ENCODE results near the gene ANKRD11. TPM values are rescaled to one million over a fixed set of nuclear protein-coding genes. Genes with fewer than 3 reads are reported as not detected.
"Not testable (repeated sequence)": the region's sequence is repeated elsewhere in the genome, so short reads cannot be mapped to it uniquely, and the experiment has no call there.

The ANKRD11 gene
- total RNA-seq, 1 donor: 97.4 TPM

DNA sequence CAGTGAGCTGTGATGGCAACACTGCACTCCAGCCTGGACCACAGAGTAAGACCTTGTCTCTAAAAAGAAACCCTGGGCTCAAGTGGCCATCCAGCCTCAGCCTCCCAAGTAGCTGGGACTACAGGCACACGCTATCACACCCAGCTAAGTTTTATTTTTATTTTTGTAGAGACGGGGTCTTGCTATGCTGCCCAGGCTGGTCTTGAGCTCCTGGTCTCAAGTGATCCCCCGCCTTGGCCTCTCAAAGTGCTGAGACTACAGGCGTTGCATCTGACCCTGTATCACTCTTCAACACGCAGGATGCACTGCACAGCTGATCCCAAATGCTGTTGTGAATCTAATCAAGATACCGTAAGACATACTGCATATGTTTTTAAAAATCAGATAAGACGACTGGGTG, 23.0 kb downstream of the ANKRD11 start:
- TF ChIP-seq, protein P1, sequence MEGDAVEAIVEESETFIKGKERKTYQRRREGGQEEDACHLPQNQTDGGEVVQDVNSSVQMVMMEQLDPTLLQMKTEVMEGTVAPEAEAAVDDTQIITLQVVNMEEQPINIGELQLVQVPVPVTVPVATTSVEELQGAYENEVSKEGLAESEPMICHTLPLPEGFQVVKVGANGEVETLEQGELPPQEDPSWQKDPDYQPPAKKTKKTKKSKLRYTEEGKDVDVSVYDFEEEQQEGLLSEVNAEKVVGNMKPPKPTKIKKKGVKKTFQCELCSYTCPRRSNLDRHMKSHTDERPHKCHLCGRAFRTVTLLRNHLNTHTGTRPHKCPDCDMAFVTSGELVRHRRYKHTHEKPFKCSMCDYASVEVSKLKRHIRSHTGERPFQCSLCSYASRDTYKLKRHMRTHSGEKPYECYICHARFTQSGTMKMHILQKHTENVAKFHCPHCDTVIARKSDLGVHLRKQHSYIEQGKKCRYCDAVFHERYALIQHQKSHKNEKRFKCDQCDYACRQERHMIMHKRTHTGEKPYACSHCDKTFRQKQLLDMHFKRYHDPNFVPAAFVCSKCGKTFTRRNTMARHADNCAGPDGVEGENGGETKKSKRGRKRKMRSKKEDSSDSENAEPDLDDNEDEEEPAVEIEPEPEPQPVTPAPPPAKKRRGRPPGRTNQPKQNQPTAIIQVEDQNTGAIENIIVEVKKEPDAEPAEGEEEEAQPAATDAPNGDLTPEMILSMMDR (IDR thresholded peaks at IDR 0.05; ENCODE audit: extremely low read depth, low read depth, low read length): no peak
- Histone ChIP-seq H3K4me3 (ENCODE audit: insufficient read depth, low read length) (no peak overlapping the region), H3K4me1 (ENCODE audit: insufficient read depth, low read length) (peaks cover 10% of the 10 kb centered on the region), H3K79me2 (ENCODE audit: insufficient read depth, low read length) (peaks cover 93% of the 10 kb centered on the region), H2AFZ (ENCODE audit: low read length) (no peak overlapping the region), H3K27me3 (ENCODE audit: insufficient read depth, low read length) (no peaks in the 10 kb centered on the region), H3K9me3 (ENCODE audit: low read depth, low read length) (no peaks in the 10 kb centered on the region), H4K20me1 (ENCODE audit: insufficient read depth, low read length) (peaks cover 72% of the 10 kb centered on the region), H3K27ac (ENCODE audit: low read depth, low read length) (no peak overlapping the region), H3K4me2 (ENCODE audit: insufficient read depth, low read length) (no peak overlapping the region), H3K36me3 (ENCODE audit: insufficient read depth, low read length) (peaks cover 3% of the 10 kb centered on the region)
- no peak for DNase-seq (ENCODE audit: insufficient read length, low spot score, missing footprints)

DNA sequence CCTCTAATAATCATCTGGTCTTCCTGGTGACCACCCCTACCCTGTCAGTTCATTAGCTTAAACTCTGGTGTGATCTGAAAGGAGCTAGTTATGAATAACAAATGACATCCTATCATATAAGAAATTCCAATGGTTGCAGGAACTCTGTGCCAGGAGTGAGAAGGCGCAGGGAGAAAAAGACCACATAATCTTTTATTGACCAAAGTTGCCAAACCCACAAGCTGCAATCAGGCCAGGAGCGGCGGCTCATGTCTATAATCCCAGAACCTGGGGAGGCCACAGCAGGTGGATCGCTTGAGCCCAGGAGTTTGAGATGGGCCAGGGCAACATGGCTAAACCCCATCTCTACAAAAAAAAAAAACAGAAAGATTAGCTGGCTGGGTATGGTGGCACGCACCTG, 23.4 kb downstream of the ANKRD11 start:
- H3K36me3 ChIP-seq (ENCODE audit: insufficient read depth, low read length): peaks cover 3% of the 10 kb centered on the region
- H3K4me3 ChIP-seq (ENCODE audit: insufficient read depth, low read length): no peak overlapping the region
- H3K4me2 ChIP-seq (ENCODE audit: insufficient read depth, low read length): no peak overlapping the region
- no peak overlapping the region for H3K27ac ChIP-seq (ENCODE audit: low read depth, low read length)
- TF ChIP-seq, protein P1 (IDR thresholded peaks at IDR 0.05; ENCODE audit: extremely low read depth, low read depth, low read length): no peak
- no peak for DNase-seq (ENCODE audit: insufficient read length, low spot score, missing footprints)
- H2AFZ ChIP-seq (ENCODE audit: low read length): no peak overlapping the region
- peaks cover 68% of the 10 kb centered on the region for H4K20me1 ChIP-seq (ENCODE audit: insufficient read depth, low read length)
- peaks cover 10% of the 10 kb centered on the region for H3K4me1 ChIP-seq (ENCODE audit: insufficient read depth, low read length)
- H3K79me2 ChIP-seq (ENCODE audit: insufficient read depth, low read length): peaks cover 91% of the 10 kb centered on the region
- no peaks in the 10 kb centered on the region for H3K9me3 ChIP-seq (ENCODE audit: low read depth, low read length)
- no peaks in the 10 kb centered on the region for H3K27me3 ChIP-seq (ENCODE audit: insufficient read depth, low read length)

DNA sequence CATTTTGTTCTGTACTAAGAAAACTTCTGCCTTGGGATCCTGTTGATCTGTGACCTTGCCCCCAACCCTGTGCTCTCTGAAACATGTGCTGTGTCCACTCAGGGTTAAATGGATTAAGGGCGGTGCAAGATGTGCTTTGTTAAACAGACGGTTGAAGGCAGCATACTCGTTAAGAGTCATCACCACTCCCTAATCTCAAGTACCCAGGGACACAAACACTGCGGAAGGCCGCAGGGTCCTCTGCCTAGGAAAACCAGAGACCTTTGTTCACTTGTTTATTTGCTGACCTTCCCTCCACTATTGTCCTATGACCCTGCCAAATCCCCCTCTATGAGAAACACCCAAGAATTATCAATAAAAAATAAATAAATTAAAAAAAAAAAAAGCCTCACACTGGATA, 27.0 kb downstream of the ANKRD11 start:
- not testable (repeated sequence) for H3K4me3 ChIP-seq (ENCODE audit: insufficient read depth, low read length); H2AFZ ChIP-seq (ENCODE audit: low read length); DNase-seq (ENCODE audit: insufficient read length, low spot score, missing footprints); H3K27ac ChIP-seq (ENCODE audit: low read depth, low read length); H3K9me3 ChIP-seq (ENCODE audit: low read depth, low read length); H3K4me2 ChIP-seq (ENCODE audit: insufficient read depth, low read length); H3K36me3 ChIP-seq (ENCODE audit: insufficient read depth, low read length); H3K4me1 ChIP-seq (ENCODE audit: insufficient read depth, low read length); H3K27me3 ChIP-seq (ENCODE audit: insufficient read depth, low read length)
- H3K79me2 ChIP-seq (ENCODE audit: insufficient read depth, low read length): peaks cover 90% of the 10 kb centered on the region
- peaks cover 57% of the 10 kb centered on the region for H4K20me1 ChIP-seq (ENCODE audit: insufficient read depth, low read length)

DNA sequence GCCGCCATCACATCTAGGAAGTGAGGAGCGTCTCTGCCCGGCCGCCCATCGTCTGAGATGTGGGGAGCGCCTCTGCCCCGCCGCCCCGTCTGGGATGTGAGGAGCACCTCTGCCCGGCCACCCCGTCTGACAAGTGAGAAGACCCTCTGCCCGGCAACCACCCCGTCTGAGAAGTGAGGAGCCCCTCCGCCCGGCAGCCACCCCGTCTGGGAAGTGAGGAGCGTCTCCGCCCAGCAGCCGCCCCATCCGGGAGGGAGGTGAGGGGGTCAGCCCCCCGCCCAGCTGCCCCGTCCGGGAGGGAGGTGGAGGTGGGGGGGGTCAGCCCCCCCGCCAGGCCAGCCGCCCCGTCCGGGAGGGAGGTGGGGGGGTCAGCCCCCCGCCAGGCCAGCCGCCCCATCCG, 27.7 kb downstream of the ANKRD11 start:
- H3K27me3 ChIP-seq (ENCODE audit: insufficient read depth, low read length); H3K4me1 ChIP-seq (ENCODE audit: insufficient read depth, low read length); H3K27ac ChIP-seq (ENCODE audit: low read depth, low read length); H3K4me3 ChIP-seq (ENCODE audit: insufficient read depth, low read length); H3K4me2 ChIP-seq (ENCODE audit: insufficient read depth, low read length); H2AFZ ChIP-seq (ENCODE audit: low read length); H3K9me3 ChIP-seq (ENCODE audit: low read depth, low read length); DNase-seq (ENCODE audit: insufficient read length, low spot score, missing footprints); H3K36me3 ChIP-seq (ENCODE audit: insufficient read depth, low read length): not testable (repeated sequence)
- Histone ChIP-seq H4K20me1 (ENCODE audit: insufficient read depth, low read length) (peaks cover 50% of the 10 kb centered on the region), H3K79me2 (ENCODE audit: insufficient read depth, low read length) (peaks cover 89% of the 10 kb centered on the region)

DNA sequence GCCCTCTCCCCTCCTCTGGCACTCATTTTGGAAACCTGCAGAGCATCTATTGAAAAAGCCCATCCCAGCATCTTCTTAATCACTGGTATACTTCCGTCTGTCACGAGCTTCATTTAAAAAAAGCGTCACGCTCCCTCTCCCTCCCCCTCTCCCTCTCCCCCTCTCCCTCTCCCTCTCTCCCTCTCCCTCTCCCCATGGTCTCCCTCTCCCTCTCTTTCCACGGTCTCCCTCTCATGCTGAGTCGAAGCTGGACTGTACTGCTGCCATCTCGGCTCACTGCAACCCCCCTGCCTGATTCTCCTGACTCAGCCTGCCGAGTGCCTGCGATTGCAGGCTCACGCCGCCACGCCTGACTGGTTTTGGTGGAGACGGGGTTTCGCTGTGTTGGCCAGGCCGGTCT, 28.5 kb downstream of the ANKRD11 start:
- not testable (repeated sequence) for H3K4me2 ChIP-seq (ENCODE audit: insufficient read depth, low read length); H3K27me3 ChIP-seq (ENCODE audit: insufficient read depth, low read length); H3K9me3 ChIP-seq (ENCODE audit: low read depth, low read length); H3K27ac ChIP-seq (ENCODE audit: low read depth, low read length); H3K4me1 ChIP-seq (ENCODE audit: insufficient read depth, low read length); H3K4me3 ChIP-seq (ENCODE audit: insufficient read depth, low read length); H3K36me3 ChIP-seq (ENCODE audit: insufficient read depth, low read length); DNase-seq (ENCODE audit: insufficient read length, low spot score, missing footprints); H2AFZ ChIP-seq (ENCODE audit: low read length)
- Histone ChIP-seq H3K79me2 (ENCODE audit: insufficient read depth, low read length) (peaks cover 88% of the 10 kb centered on the region), H4K20me1 (ENCODE audit: insufficient read depth, low read length) (peaks cover 43% of the 10 kb centered on the region)
